HFFc6 (cell line): ENCODE results near the gene MAGI3. TPM values are rescaled to one million over a fixed set of nuclear protein-coding genes. Genes with fewer than 3 reads are reported as not detected.
"Not testable (repeated sequence)": the region's sequence is repeated elsewhere in the genome, so short reads cannot be mapped to it uniquely, and the experiment has no call there.

Source experiments
- DNase-seq: peaks from one replicate; pipeline ENCODE4 v3.0.0-alpha.2; 2018
- H3K27ac Mint-ChIP-seq: 2 replicates; pipeline ENCODE4 v1.8.0; 2020; ENCODE audit warnings: mild to moderate bottlenecking, mixed read lengths
- H3K27me3 Mint-ChIP-seq: 2 replicates; pipeline ENCODE4 v1.8.0; 2021; ENCODE audit warnings: mild to moderate bottlenecking, moderate library complexity, mixed read lengths; ENCODE audit not compliant: insufficient read depth
- H3K36me3 Mint-ChIP-seq: 2 replicates; pipeline ENCODE4 v1.8.0; 2021; ENCODE audit warnings: low read depth, mixed read lengths
- H3K4me1 Mint-ChIP-seq: 2 replicates; pipeline ENCODE4 v1.8.0; 2020; ENCODE audit warnings: low read depth, mixed read lengths
- H3K4me3 Mint-ChIP-seq: 2 replicates; pipeline ENCODE4 v1.8.0; 2020; ENCODE audit warnings: mild to moderate bottlenecking, moderate library complexity, mixed read lengths
- H3K9me3 Mint-ChIP-seq: 2 replicates; pipeline ENCODE4 v1.8.0; 2020; ENCODE audit warnings: mild to moderate bottlenecking, mixed read lengths
- CTCF ChIP-seq: fragments of 200-600 bp; sonication (generic); IDR thresholded peaks from 2 replicates; pipeline ENCODE4 v1.5.0; 2021; ENCODE audit warnings: antibody characterized with exemption, mild to moderate bottlenecking
- total RNA-seq, 6 experiments: library from RNA; stranded (reverse); fragmentation: NEBNext Ultra II Directional; extraction: Animal tissue kit (Norgen Biotek cat#: 25700); gene quantifications; 2 replicates in 1 of 6; 3 replicates in 5 of 6; pipeline ENCODE4 v1.2.3, GENCODE V29; 2021

The MAGI3 gene
- total RNA-seq, 6 experiments from 2014 or later = 5.1 to 8.2 (median 7.6) TPM

DNA sequence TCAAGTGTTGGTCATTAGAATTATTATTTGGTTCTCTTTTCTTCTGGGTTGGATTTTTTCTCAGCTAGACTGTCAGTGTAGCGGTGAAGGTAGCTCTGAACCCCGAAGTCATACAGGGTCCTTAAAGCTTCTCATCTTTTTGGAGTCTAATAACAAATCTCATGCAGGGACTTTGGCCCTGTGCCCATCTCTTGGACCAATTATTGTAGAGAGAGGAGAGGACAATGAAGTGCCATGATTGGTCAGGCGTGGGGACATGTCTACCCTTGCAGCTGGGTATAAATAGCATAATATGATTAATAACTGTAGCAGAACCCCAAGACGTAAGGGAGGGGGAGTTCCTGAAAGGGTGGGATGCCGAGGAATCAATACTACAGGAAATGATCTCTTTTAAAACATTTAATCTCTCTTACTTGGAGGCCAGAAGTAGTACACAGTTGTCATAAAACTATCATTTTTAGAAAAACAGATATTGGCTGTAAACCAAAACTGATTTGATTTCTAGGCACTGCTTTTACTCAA, 8.8 kb downstream of the MAGI3 start:
- no peak for DNase-seq
- no peak for TF ChIP-seq CTCF
- no peak overlapping the region for H3K4me3 Mint-ChIP-seq
- H3K4me1 Mint-ChIP-seq = peaks cover 28% of the 10 kb centered on the region
- no peaks in the 10 kb centered on the region for H3K36me3 Mint-ChIP-seq
- H3K27me3 Mint-ChIP-seq = no peaks in the 10 kb centered on the region
- H3K9me3 Mint-ChIP-seq = no peaks in the 10 kb centered on the region
- no peak overlapping the region for H3K27ac Mint-ChIP-seq

- TF ChIP-seq CTCF = no peak
- Mint-ChIP-seq H3K36me3 (no peaks in the 10 kb centered on the region), H3K4me1 (peaks cover 21% of the 10 kb centered on the region), H3K27me3 (no peaks in the 10 kb centered on the region), H3K27ac (no peak overlapping the region), H3K4me3 (no peak overlapping the region), H3K9me3 (no peaks in the 10 kb centered on the region)
- no peak for DNase-seq
Measured at GRCh38 chr1:113401067-113401466, 10.8 kb downstream of the MAGI3 start.

- no peak for DNase-seq
- no peaks in the 10 kb centered on the region for H3K27me3 Mint-ChIP-seq
- no peak overlapping the region for H3K27ac Mint-ChIP-seq
- TF ChIP-seq CTCF = no peak
- H3K4me1 Mint-ChIP-seq = peaks cover 14% of the 10 kb centered on the region
- H3K9me3 Mint-ChIP-seq = no peaks in the 10 kb centered on the region
- H3K4me3 Mint-ChIP-seq = no peak overlapping the region
- no peaks in the 10 kb centered on the region for H3K36me3 Mint-ChIP-seq
Measured at GRCh38 chr1:113401728-113402127, 11.4 kb downstream of the MAGI3 start.

- no peak overlapping the region for H3K4me3 Mint-ChIP-seq
- no peaks in the 10 kb centered on the region for H3K9me3 Mint-ChIP-seq
- H3K27ac Mint-ChIP-seq = no peak overlapping the region
- no peaks in the 10 kb centered on the region for H3K36me3 Mint-ChIP-seq
- no peaks in the 10 kb centered on the region for H3K27me3 Mint-ChIP-seq
- no peak for TF ChIP-seq CTCF
- DNase-seq = no peak
- H3K4me1 Mint-ChIP-seq = peaks cover 6% of the 10 kb centered on the region; the same call in 1 of the 2 replicates
Measured at GRCh38 chr1:113403065-113403464, 12.8 kb downstream of the MAGI3 start.

GRCh38 chr1:113405573-113405972, 15.3 kb downstream of the MAGI3 start:
- Mint-ChIP-seq H3K9me3 (no peaks in the 10 kb centered on the region), H3K4me1 (peaks cover 6% of the 10 kb centered on the region; the same call in 1 of the 2 replicates), H3K27ac (no peak overlapping the region), H3K4me3 (no peak overlapping the region), H3K27me3 (no peaks in the 10 kb centered on the region), H3K36me3 (no peaks in the 10 kb centered on the region)
- TF ChIP-seq CTCF = no peak
- no peak for DNase-seq

- H3K9me3 Mint-ChIP-seq, DNase-seq, H3K27me3 Mint-ChIP-seq, H3K4me3 Mint-ChIP-seq, H3K4me1 Mint-ChIP-seq, H3K36me3 Mint-ChIP-seq, H3K27ac Mint-ChIP-seq: not testable (repeated sequence)
Measured at GRCh38 chr1:113406149-113406548, 15.8 kb downstream of the MAGI3 start.
